ENCODE measurements around the gene FLVCR1. TPM values are rescaled to one million over a fixed set of nuclear protein-coding genes. Genes with fewer than 3 reads are reported as not detected.
A peak's percentile ranks its signal among the peaks of the same experiment; 100 is the strongest.
"Not testable (repeated sequence)": the region's sequence is repeated elsewhere in the genome, so short reads cannot be mapped to it uniquely, and the experiment has no call there.

Gene FLVCR1
- total RNA-seq, 2 experiments from 2014 or later: 11.9 to 12.2 TPM

DNA sequence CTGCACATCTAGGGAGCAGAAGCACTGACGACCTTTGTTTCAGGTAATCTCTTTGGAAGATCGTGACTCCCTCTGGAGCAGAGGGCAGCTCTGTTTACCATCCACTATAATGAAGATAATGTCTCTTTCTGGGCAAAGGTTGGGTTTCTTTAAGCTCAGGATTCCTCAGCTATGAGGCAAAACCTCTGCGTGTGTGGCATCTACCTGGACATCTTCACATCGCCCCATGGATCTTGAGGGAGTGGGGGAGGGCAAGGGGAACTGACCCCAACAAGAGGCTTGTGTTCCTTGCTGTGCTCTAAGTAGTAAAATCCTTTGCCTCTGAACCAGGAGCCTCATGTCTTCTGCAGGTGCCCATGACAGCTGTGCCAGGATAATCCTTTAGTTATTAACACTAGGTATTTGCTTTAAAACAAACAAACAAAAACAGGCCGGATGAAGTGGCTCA lies 30.2 kb upstream of the FLVCR1 start:
- Mint-ChIP-seq H3K36me3 (ENCODE audit: low read depth) (peaks cover 11% of the 10 kb centered on the region), H3K27me3 (peaks cover 5% of the 10 kb centered on the region), H3K27ac (no peak overlapping the region), H3K4me1 (ENCODE audit: low read depth) (no peaks in the 10 kb centered on the region), H3K4me3 (no peak overlapping the region), H3K9me3 (peaks cover 17% of the 10 kb centered on the region)
- intact Hi-C loops (cut with micrococcal nuclease): no loop called here
- ChIA-PET CTCF (interaction anchor here (1.0 to 1.4 kb wide), 3 partner anchors 13 to 167 kb away, joined by 3 to 5 read pairs (median 3); no protein-coding TSS in a partner anchor), POLR2A (no interaction called here)
- no peak for DNase-seq
- no peak for ATAC-seq
- TF ChIP-seq, protein P1, sequence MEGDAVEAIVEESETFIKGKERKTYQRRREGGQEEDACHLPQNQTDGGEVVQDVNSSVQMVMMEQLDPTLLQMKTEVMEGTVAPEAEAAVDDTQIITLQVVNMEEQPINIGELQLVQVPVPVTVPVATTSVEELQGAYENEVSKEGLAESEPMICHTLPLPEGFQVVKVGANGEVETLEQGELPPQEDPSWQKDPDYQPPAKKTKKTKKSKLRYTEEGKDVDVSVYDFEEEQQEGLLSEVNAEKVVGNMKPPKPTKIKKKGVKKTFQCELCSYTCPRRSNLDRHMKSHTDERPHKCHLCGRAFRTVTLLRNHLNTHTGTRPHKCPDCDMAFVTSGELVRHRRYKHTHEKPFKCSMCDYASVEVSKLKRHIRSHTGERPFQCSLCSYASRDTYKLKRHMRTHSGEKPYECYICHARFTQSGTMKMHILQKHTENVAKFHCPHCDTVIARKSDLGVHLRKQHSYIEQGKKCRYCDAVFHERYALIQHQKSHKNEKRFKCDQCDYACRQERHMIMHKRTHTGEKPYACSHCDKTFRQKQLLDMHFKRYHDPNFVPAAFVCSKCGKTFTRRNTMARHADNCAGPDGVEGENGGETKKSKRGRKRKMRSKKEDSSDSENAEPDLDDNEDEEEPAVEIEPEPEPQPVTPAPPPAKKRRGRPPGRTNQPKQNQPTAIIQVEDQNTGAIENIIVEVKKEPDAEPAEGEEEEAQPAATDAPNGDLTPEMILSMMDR (IDR thresholded peaks at IDR 0.05): no peak

DNA sequence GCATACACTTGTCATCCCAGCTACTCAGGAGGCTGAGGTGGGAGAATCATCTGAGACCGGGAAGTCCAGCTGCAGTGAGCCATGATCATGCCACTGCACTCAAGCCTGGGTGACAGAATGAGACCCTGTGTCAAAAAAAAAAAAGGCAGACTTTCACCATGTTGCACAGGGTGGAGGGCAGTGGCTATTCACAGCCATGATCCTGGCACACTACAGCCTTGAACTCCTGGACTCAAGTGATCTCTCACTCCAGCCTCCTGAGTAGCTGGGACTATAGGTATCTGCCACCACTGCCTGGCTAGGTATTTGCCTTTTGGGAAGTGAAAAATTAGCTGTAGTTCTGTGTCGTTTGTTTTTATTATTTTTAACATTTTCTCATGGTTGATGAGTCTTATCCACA lies 29.7 kb upstream of the FLVCR1 start:
- H3K27me3 Mint-ChIP-seq: peaks cover 5% of the 10 kb centered on the region

DNA sequence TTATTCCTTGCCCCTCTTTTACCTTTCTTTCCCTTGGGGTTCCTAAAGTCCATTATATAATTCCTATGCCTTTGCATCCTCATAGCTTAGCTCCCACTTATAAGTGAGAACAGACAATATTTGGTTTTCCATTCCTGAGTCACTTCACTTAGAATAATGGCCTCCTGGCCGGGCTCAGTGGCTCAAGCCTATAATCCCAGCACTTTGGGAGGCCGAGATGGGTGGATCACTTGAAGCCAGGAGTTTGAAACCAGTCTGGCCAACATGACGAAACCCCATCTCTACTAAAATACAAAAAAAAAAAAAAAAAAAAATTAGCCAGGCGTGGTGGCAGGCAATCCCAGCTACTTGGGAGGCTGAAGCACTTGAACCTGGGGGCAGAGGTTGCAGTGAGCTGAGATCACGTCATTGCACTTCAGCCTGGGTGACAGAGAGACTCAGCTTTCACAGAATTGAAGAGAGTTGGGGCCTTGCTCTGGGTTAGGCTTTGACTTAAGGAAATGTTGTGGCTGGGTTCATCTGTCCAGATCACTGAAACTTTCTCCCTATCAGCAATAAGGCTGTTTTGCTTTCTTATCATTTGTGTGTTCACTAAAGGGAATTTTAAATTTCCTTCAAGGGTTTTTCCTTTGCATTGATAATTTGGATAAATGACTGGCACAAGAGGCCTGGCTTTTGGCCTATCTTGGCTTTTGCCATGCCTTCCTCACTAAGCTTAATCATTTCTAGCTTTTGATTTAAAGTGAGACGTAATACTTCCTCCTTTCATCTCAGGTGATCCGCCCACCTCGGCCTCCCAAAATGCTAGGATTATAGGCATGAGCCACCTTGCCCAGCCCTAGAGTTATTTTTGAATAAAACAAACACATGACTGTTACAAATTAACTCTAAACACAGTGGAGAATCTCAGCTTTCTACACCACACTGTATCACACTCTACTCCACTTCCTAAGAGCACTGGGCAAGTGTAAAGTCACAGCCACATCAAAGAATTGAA lies 24.6 kb upstream of the FLVCR1 start:
- CTCF ChIA-PET: interaction anchor here (1.6 kb wide), 1 partner anchor 18 kb away, joined by 6 read pairs; no protein-coding TSS in a partner anchor

More for the DNA sequence above, 29.7 kb upstream of the FLVCR1 start:
- ChIA-PET POLR2A (no interaction called here), CTCF (interaction anchor here (1.0 to 1.4 kb wide), 2 partner anchors 162 to 166 kb away, joined by 3 read pairs; no protein-coding TSS in a partner anchor)
- Mint-ChIP-seq H3K9me3 (peaks cover 17% of the 10 kb centered on the region), H3K4me1 (ENCODE audit: low read depth) (no peaks in the 10 kb centered on the region), H3K4me3 (no peak overlapping the region), H3K36me3 (ENCODE audit: low read depth) (peaks cover 11% of the 10 kb centered on the region), H3K27ac (no peak overlapping the region)
- TF ChIP-seq, protein P1 (IDR thresholded peaks at IDR 0.05): no peak
- intact Hi-C loops (cut with micrococcal nuclease): no loop called here
- no peak for DNase-seq
- no peak for ATAC-seq

DNA sequence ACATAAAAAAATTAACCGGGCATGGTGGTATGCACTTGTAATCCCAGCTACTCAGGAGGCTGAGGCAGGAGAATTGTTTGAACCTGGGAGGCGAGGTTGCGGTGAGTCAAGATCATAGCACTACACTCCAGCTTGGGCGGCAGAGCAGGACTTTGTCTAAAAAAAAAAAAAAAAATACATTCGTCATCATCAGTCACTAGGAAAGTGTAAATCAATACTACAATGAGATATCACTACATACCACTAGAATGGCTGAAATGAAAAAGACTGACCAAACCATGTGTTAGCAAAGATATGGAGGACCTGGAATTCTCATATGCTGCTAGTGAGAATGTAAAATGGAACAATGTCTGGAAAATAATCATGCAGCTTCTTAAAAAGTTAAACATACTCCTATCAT lies 19.9 kb upstream of the FLVCR1 start:
- H3K4me3 Mint-ChIP-seq: no peak overlapping the region
- no peaks in the 10 kb centered on the region for H3K9me3 Mint-ChIP-seq
- no peak for DNase-seq
- H3K27ac Mint-ChIP-seq: no peak overlapping the region
- no peak for ATAC-seq
- H3K4me1 Mint-ChIP-seq (ENCODE audit: low read depth): peaks cover 8% of the 10 kb centered on the region
- intact Hi-C loops (cut with micrococcal nuclease): no loop called here
- TF ChIP-seq, protein P1 (IDR thresholded peaks at IDR 0.05): no peak
- no peaks in the 10 kb centered on the region for H3K27me3 Mint-ChIP-seq
- POLR2A ChIA-PET: interaction anchor here (1.3 kb wide), 1 partner anchor 20 kb away, joined by 3 read pairs; the partner anchor contains the start of gene FLVCR1
- CTCF ChIA-PET: interaction anchor here (0.8 kb wide), 1 partner anchor 173 kb away, joined by 3 read pairs; no protein-coding TSS in a partner anchor
- no peaks in the 10 kb centered on the region for H3K36me3 Mint-ChIP-seq (ENCODE audit: low read depth)

More for the DNA sequence above, 24.6 kb upstream of the FLVCR1 start:
- POLR2A ChIA-PET: interaction anchor here (0.8 kb wide), 1 partner anchor 42 kb away, joined by 3 read pairs; the partner anchor contains the start of genes NSL1 and TATDN3
- peak; percentile 18 for DNase-seq
- H3K27me3 Mint-ChIP-seq; H3K4me3 Mint-ChIP-seq; H3K36me3 Mint-ChIP-seq (ENCODE audit: low read depth); H3K27ac Mint-ChIP-seq; H3K9me3 Mint-ChIP-seq; intact Hi-C loops (cut with micrococcal nuclease); ATAC-seq; H3K4me1 Mint-ChIP-seq (ENCODE audit: low read depth): not testable (repeated sequence)

DNA sequence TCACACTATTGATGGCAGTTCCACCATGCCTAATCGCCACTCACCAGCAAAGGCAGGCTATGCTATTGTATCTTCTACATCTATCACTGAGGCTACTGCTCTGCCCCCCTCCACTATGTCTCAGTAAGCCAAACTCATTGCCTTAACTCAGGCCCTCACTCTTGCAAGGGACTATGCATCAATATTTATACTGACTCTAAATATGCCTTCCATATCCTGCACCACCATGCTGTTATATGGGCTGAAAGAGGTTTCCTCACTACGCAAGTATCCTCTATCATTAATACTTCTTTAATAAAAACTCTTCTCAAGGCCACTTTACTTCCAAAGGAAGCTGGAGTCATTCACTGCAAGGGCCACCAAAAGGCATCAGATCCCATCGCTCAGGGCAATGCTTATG lies 13.6 kb upstream of the FLVCR1 start:
- POLR2A ChIA-PET; H3K27me3 Mint-ChIP-seq; H3K36me3 Mint-ChIP-seq (ENCODE audit: low read depth); ATAC-seq; H3K27ac Mint-ChIP-seq; intact Hi-C loops (cut with micrococcal nuclease); H3K9me3 Mint-ChIP-seq; DNase-seq; CTCF ChIA-PET; H3K4me1 Mint-ChIP-seq (ENCODE audit: low read depth); H3K4me3 Mint-ChIP-seq: not testable (repeated sequence)
